Lower lobe of right lung (tissue), 2 donors: Measurements from ENCODE around the gene UQCRH. TPM values are rescaled to one million over a fixed set of nuclear protein-coding genes. Genes with fewer than 3 reads are reported as not detected.

Experiments
- ATAC-seq, 2 donors: fragments of 200-7000 bp; cut with Tn5 transposase; one replicate each; pipeline ENCODE4 v1.9.1; 2020 to 2022; ENCODE audit warnings: mild to moderate bottlenecking in 2 of 2, moderate library complexity in 2 of 2
- DNase-seq: peaks from one replicate; pipeline ENCODE4 v3.0.0-alpha.2; 2020
- H3K27ac ChIP-seq: fragments of 200-600 bp; one replicate; pipeline ENCODE4 v1.8.0; 2022
- H3K27me3 ChIP-seq: fragments of 200-600 bp; one replicate; pipeline ENCODE4 v1.8.0; 2022; ENCODE audit warnings: low read depth
- H3K36me3 ChIP-seq: fragments of 200-600 bp; one replicate; pipeline ENCODE4 v1.8.0; 2022; ENCODE audit warnings: mild to moderate bottlenecking
- H3K4me1 ChIP-seq: fragments of 200-600 bp; one replicate; pipeline ENCODE4 v1.8.0; 2022
- H3K4me3 ChIP-seq: fragments of 200-600 bp; one replicate; pipeline ENCODE4 v1.8.0; 2022; ENCODE audit warnings: mild to moderate bottlenecking
- H3K9me3 ChIP-seq: fragments of 200-600 bp; one replicate; pipeline ENCODE4 v1.8.0; 2022
- intact Hi-C: fragments of 100-400 bp; cut with DNase I; formaldehyde crosslinking; loops from one replicate; pipeline ENCODE4 v1.11.0; 2022
- total RNA-seq: library from RNA; stranded (reverse); fragmentation: NEBNext Ultra II Directional; extraction: Animal tissue kit (Norgen Biotek cat#: 25700); gene quantifications from one replicate; pipeline ENCODE4 v1.2.1, GENCODE V29; 2021
- TF ChIP-seq, protein P1 (sequence below): fragments of 200-600 bp; IDR thresholded peaks from one replicate; pipeline ENCODE4 v1.8.0; 2022; ENCODE audit warnings: antibody characterized with exemption, mild to moderate bottlenecking
- donor health status: DM: no; HTN: yes; CAD: no; lungs with severe emphysema.

The UQCRH gene
- total RNA-seq, 1 donor from 2014 or later, result 157 TPM

DNA sequence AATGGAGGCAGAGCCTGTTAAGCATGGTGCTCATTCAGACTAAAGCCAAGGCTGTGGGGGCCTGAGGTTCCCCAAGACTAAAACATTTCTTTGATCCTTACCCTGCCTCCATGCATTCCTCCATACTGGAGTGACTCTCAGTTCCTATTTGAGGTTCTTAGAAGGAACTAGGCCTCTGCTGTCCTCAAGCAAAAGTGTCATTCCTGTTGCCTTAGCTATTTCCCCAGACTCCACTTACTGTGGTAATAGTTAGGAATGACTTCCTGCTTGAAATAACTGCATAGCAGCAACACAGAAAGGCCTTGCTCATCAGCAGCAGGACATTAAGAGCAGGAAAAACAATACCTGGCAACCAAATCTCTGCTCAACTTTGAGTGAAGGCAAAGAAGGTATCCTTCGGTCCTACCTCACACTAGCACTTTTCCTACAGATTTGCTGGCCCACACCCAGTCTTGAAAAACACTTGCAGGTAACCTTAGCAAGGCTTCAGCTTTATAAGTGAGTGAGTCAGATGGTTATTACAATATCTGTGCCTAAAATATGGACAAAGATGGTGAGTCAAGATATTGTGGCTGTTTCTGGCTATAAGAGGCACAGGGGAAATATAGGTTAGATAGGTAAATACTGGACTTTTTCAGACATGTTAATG is 14.9 kb upstream of the UQCRH start:
- Histone ChIP-seq H3K27ac (peak overlapping the region; percentile 53), H3K27me3 (no peaks in the 10 kb centered on the region), H3K4me3 (no peak overlapping the region), H3K36me3 (peaks cover 74% of the 10 kb centered on the region), H3K4me1 (peaks cover 12% of the 10 kb centered on the region), H3K9me3 (no peaks in the 10 kb centered on the region)
- ATAC-seq (peak; percentile 78 to 85), DNase-seq (no peak)
- intact Hi-C loops, result no loop called here
- TF ChIP-seq, protein P1, sequence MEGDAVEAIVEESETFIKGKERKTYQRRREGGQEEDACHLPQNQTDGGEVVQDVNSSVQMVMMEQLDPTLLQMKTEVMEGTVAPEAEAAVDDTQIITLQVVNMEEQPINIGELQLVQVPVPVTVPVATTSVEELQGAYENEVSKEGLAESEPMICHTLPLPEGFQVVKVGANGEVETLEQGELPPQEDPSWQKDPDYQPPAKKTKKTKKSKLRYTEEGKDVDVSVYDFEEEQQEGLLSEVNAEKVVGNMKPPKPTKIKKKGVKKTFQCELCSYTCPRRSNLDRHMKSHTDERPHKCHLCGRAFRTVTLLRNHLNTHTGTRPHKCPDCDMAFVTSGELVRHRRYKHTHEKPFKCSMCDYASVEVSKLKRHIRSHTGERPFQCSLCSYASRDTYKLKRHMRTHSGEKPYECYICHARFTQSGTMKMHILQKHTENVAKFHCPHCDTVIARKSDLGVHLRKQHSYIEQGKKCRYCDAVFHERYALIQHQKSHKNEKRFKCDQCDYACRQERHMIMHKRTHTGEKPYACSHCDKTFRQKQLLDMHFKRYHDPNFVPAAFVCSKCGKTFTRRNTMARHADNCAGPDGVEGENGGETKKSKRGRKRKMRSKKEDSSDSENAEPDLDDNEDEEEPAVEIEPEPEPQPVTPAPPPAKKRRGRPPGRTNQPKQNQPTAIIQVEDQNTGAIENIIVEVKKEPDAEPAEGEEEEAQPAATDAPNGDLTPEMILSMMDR, result no peak

DNA sequence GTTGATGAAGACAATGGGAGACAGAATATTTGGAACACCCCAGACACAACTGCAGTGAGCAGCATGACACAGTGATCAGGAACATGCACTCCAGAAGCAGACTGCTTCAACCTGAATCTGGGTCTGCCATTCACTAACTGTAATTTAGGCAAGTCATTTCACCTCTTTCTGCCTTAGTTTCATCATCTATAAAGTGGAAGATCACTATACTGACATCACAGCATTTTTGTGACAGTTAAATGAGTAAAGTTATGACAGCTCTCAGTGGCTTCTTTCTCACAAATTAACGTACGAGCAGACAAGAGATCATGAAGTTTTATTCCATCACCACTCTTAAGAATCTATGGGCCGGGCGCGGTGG is 14.4 kb upstream of the UQCRH start:
- Histone ChIP-seq H3K4me1 (peaks cover 12% of the 10 kb centered on the region), H3K9me3 (no peaks in the 10 kb centered on the region), H3K36me3 (peaks cover 73% of the 10 kb centered on the region), H3K27me3 (no peaks in the 10 kb centered on the region), H3K27ac (peak overlapping the region; percentile 53), H3K4me3 (no peak overlapping the region)
- TF ChIP-seq, protein P1, result no peak
- DNase-seq (no peak), ATAC-seq (no peak)
- intact Hi-C loops, result no loop called here

GRCh38 chr1:46289976-46290375 is 13.5 kb upstream of the UQCRH start:
- H3K27me3 ChIP-seq, result no peaks in the 10 kb centered on the region
- DNase-seq (no peak), ATAC-seq (no peak)
- no peak overlapping the region for H3K27ac ChIP-seq
- TF ChIP-seq, protein P1, result no peak
- H3K4me3 ChIP-seq, result no peak overlapping the region
- H3K9me3 ChIP-seq, result no peaks in the 10 kb centered on the region
- peaks cover 73% of the 10 kb centered on the region for H3K36me3 ChIP-seq
- H3K4me1 ChIP-seq, result peaks cover 12% of the 10 kb centered on the region
- intact Hi-C loops, result no loop called here

GRCh38 chr1:46295306-46295705 is 8.2 kb upstream of the UQCRH start:
- H3K4me3 ChIP-seq, result no peak overlapping the region
- DNase-seq (no peak), ATAC-seq (no peak)
- TF ChIP-seq, protein P1, result no peak
- no peaks in the 10 kb centered on the region for H3K27me3 ChIP-seq
- H3K4me1 ChIP-seq, result peaks cover 11% of the 10 kb centered on the region
- intact Hi-C loops, result no loop called here
- H3K9me3 ChIP-seq, result no peaks in the 10 kb centered on the region
- peaks cover 71% of the 10 kb centered on the region for H3K36me3 ChIP-seq
- H3K27ac ChIP-seq, result no peak overlapping the region

- H3K9me3 ChIP-seq, result no peaks in the 10 kb centered on the region
- H3K4me1 ChIP-seq, result peaks cover 23% of the 10 kb centered on the region
- ATAC-seq (no peak), DNase-seq (no peak)
- TF ChIP-seq, protein P1, result no peak
- peak overlapping the region; percentile 1 for H3K27ac ChIP-seq
- no peaks in the 10 kb centered on the region for H3K27me3 ChIP-seq
- intact Hi-C loops, result no loop called here
- H3K4me3 ChIP-seq, result no peak overlapping the region
- peaks cover 46% of the 10 kb centered on the region for H3K36me3 ChIP-seq
Measured at GRCh38 chr1:46298387-46298786, 5.1 kb upstream of the UQCRH start.
